WTC11 (cell line): ENCODE data around the gene KCNE1. TPM values are rescaled to one million over a fixed set of nuclear protein-coding genes. Genes with fewer than 3 reads are reported as not detected.
"Not testable (repeated sequence)": the region's sequence is repeated elsewhere in the genome, so short reads cannot be mapped to it uniquely, and the experiment has no call there.

Source experiments
- ATAC-seq: fragments of 200-7000 bp; cut with Tn5 transposase; 2 replicates; pipeline ENCODE4 v1.10.0; 2021; ENCODE audit warnings: mild to moderate bottlenecking, moderate library complexity
- CTCF ChIA-PET: fragments of 300-600 bp; sonication (Branson Sonifier 250); formaldehyde crosslinking; loops from one replicate; lab custom pipeline; 2021; ENCODE audit warnings: antibody characterized with exemption; lab: Charles Lee
- POLR2A ChIA-PET: fragments of 350-600 bp; sonication (Branson Sonifier 250); formaldehyde crosslinking; loops from one replicate; lab custom pipeline; 2021; ENCODE audit warnings: antibody characterized with exemption; lab: Charles Lee
- DNase-seq: peaks from one replicate; pipeline ENCODE4 v3.0.0; 2021; ENCODE audit warnings: low spot score
- H3K27ac Mint-ChIP-seq: 2 replicates; pipeline ENCODE4 v1.8.0; 2021; ENCODE audit warnings: mixed read lengths
- H3K27me3 Mint-ChIP-seq: 2 replicates; pipeline ENCODE4 v1.8.0; 2021; ENCODE audit warnings: low read depth, mild to moderate bottlenecking, moderate library complexity, mixed read lengths
- H3K36me3 Mint-ChIP-seq: 2 replicates; pipeline ENCODE4 v1.8.0; 2021; ENCODE audit warnings: mixed read lengths
- H3K4me1 Mint-ChIP-seq: 2 replicates; pipeline ENCODE4 v1.8.0; 2022; ENCODE audit warnings: mixed read lengths
- H3K4me3 Mint-ChIP-seq: 2 replicates; pipeline ENCODE4 v1.8.0; 2021; ENCODE audit warnings: mild to moderate bottlenecking, moderate library complexity, mixed read lengths
- H3K9me3 Mint-ChIP-seq: 2 replicates; pipeline ENCODE4 v1.8.0; 2021; ENCODE audit warnings: mixed read lengths
- total RNA-seq: library from RNA; stranded (reverse); gene quantifications from 3 replicates; pipeline ENCODE4 v1.2.3, GENCODE V29; 2021

Gene KCNE1
- total RNA-seq, 1 experiment from 2014 or later, result 0.37 TPM

GRCh38 chr21:34400522-34400921 is 111.5 kb downstream of the KCNE1 start:
- DNase-seq, H3K4me1 Mint-ChIP-seq, H3K36me3 Mint-ChIP-seq, H3K27me3 Mint-ChIP-seq, POLR2A ChIA-PET, H3K4me3 Mint-ChIP-seq, H3K27ac Mint-ChIP-seq, CTCF ChIA-PET, ATAC-seq, H3K9me3 Mint-ChIP-seq: not testable (repeated sequence)

Other genes starting within 250 kb of the KCNE1 start
- gene KCNE2, start 148.2 kb downstream of the KCNE1 start, total RNA-seq, result 0.23 to 0.62 TPM (median 0.44 TPM) in 3 replicates
- 1.4 to 17.3 TPM (median 2.8 TPM) in 3 replicates for gene SMIM11, start 136.7 kb downstream of the KCNE1 start, total RNA-seq
- not detected in 3 replicates for gene SMIM34, start 88.3 kb downstream of the KCNE1 start, total RNA-seq
- gene RCAN1, start 102.9 kb upstream of the KCNE1 start, total RNA-seq, result 5.4 to 5.9 TPM (median 5.6 TPM) in 3 replicates
- 1.8 to 3.8 TPM (median 3.7 TPM) in 3 replicates for gene CLIC6, start 156.8 kb upstream of the KCNE1 start, total RNA-seq